Mesendoderm (in vitro differentiated cells): Measurements from ENCODE around the gene DAPK1.

ENCODE experiments used
- DNase-seq: peaks from one replicate; pipeline ENCODE4 v3.0.0; 2013
- H2AK5ac ChIP-seq: 2 replicates; pipeline ENCODE4 v1.6.1; 2013; ENCODE audit warnings: low read length, inconsistent platforms
- H2BK120ac ChIP-seq: 2 replicates; pipeline ENCODE4 v1.6.1; 2013; ENCODE audit warnings: low read depth, mild to moderate bottlenecking, low read length, moderate library complexity, mixed read lengths
- H2BK15ac ChIP-seq: replicated peaks from 2 replicates; pipeline ENCODE4 v1.6.1; 2013; ENCODE audit warnings: low read depth, mild to moderate bottlenecking, moderate library complexity
- H2BK5ac ChIP-seq: 2 replicates; pipeline ENCODE4 v1.6.1; 2013; ENCODE audit warnings: low read length, inconsistent platforms
- H3K18ac ChIP-seq: 2 replicates; pipeline ENCODE4 v1.6.1; 2013; ENCODE audit warnings: mild to moderate bottlenecking, low read length, mixed read lengths
- H3K23ac ChIP-seq: one replicate; pipeline ENCODE4 v1.6.1; 2013; ENCODE audit warnings: low read length
- H3K27ac ChIP-seq: 2 replicates; pipeline ENCODE4 v1.5.1; 2013; ENCODE audit warnings: low read depth, mild to moderate bottlenecking, inconsistent platforms, low read length, moderate library complexity
- H3K27me3 ChIP-seq: 2 replicates; pipeline ENCODE4 v1.6.1; 2013; ENCODE audit warnings: low read length, control low read depth, mild to moderate bottlenecking, inconsistent platforms; ENCODE audit not compliant: insufficient read depth, poor library complexity
- H3K36me3 ChIP-seq: 2 replicates; pipeline ENCODE4 v1.6.1; 2013; ENCODE audit warnings: low read length, inconsistent platforms; ENCODE audit not compliant: control insufficient read depth, insufficient read depth
- H3K4ac ChIP-seq: one replicate; pipeline ENCODE4 v1.6.1; 2013; ENCODE audit warnings: low read depth, mild to moderate bottlenecking, low read length, moderate library complexity
- H3K4me1 ChIP-seq: 2 replicates; pipeline ENCODE4 v1.6.1; 2013; ENCODE audit warnings: low read depth, low read length, inconsistent platforms; ENCODE audit not compliant: control insufficient read depth
- H3K4me2 ChIP-seq: 2 replicates; pipeline ENCODE4 v1.6.1; 2013; ENCODE audit warnings: low read length
- H3K4me3 ChIP-seq: 2 replicates; pipeline ENCODE4 v1.5.1; 2013; ENCODE audit warnings: mild to moderate bottlenecking, low read length
- H3K56ac ChIP-seq: one replicate; pipeline ENCODE4 v1.6.1; 2013; ENCODE audit warnings: low read length
- H3K79me1 ChIP-seq: 2 replicates; pipeline ENCODE4 v1.6.1; 2013; ENCODE audit warnings: low read length, inconsistent platforms
- H3K79me2 ChIP-seq: 2 replicates; pipeline ENCODE4 v1.6.1; 2013; ENCODE audit warnings: mild to moderate bottlenecking, low read length; ENCODE audit not compliant: control insufficient read depth, insufficient read depth
- H3K9ac ChIP-seq: 2 replicates; pipeline ENCODE4 v1.6.1; 2013; ENCODE audit warnings: low read length, inconsistent platforms
- H4K5ac ChIP-seq: one replicate; pipeline ENCODE4 v1.6.1; 2013; ENCODE audit warnings: low read length
- H4K8ac ChIP-seq: one replicate; pipeline ENCODE4 v1.6.1; 2013; ENCODE audit warnings: low read depth, mild to moderate bottlenecking, control low read depth, low read length, moderate library complexity
- WGBS: extraction: QIAGEN DNeasy Blood & Tissue Kit; methylation state at CpG from one replicate; pipeline ENCODE4 v1.1.7; 2013; ENCODE audit warnings: low lambda C conversion rate, missing lambda C conversion rate; ENCODE audit not compliant: insufficient coverage; ENCODE audit errors: extremely low coverage; 5-methylcytosine and 5-hydroxymethylcytosine counted together

The DAPK1 gene

GRCh38 chr9:87663556-87663955, 165.9 kb downstream of the DAPK1 start:
- Histone ChIP-seq H4K8ac (no peak overlapping the region), H3K23ac (no peak overlapping the region)

GRCh38 chr9:87664153-87665060, 166.7 kb downstream of the DAPK1 start:
- no peak overlapping the region for H2BK5ac ChIP-seq
- H3K4me1 ChIP-seq = no peaks in the 10 kb centered on the region
- no peak overlapping the region for H3K23ac ChIP-seq
- H2BK120ac ChIP-seq = no peak overlapping the region
- H2BK15ac ChIP-seq = no peak overlapping the region
- peaks cover 2% of the 10 kb centered on the region for H3K79me1 ChIP-seq
- H3K27me3 ChIP-seq = no peaks in the 10 kb centered on the region
- H4K8ac ChIP-seq = no peak overlapping the region
- H3K4me2 ChIP-seq = no peak overlapping the region
- H3K79me2 ChIP-seq = no peaks in the 10 kb centered on the region
- H3K18ac ChIP-seq = no peak overlapping the region
- H4K5ac ChIP-seq = no peak overlapping the region
- no peak overlapping the region for H3K27ac ChIP-seq
- no peak overlapping the region for H3K4ac ChIP-seq
- no CpG with 5 or more reads among the region's 19 CpGs for WGBS
- no peak for DNase-seq
- peaks cover 19% of the 10 kb centered on the region for H3K36me3 ChIP-seq
- H3K56ac ChIP-seq = no peak overlapping the region
- no peak overlapping the region for H3K9ac ChIP-seq
- no peak overlapping the region for H3K4me3 ChIP-seq
- H2AK5ac ChIP-seq = no peak overlapping the region

More at GRCh38 chr9:87663556-87663955, 165.9 kb downstream of the DAPK1 start:
- Histone ChIP-seq H3K4me3 (no peak overlapping the region), H3K36me3 (peaks cover 17% of the 10 kb centered on the region), H3K4me1 (no peaks in the 10 kb centered on the region), H3K18ac (no peak overlapping the region), H2AK5ac (no peak overlapping the region), H3K9ac (no peak overlapping the region), H3K4me2 (no peak overlapping the region), H2BK5ac (no peak overlapping the region), H3K27me3 (no peaks in the 10 kb centered on the region), H3K79me1 (peaks cover 2% of the 10 kb centered on the region), H4K5ac (no peak overlapping the region), H3K79me2 (no peaks in the 10 kb centered on the region), H2BK120ac (no peak overlapping the region), H2BK15ac (no peak overlapping the region), H3K27ac (no peak overlapping the region), H3K56ac (no peak overlapping the region), H3K4ac (no peak overlapping the region)
- no CpG with 5 or more reads among the region's 6 CpGs for WGBS
- no peak for DNase-seq

GRCh38 chr9:87665505-87665904, 167.8 kb downstream of the DAPK1 start:
- DNase-seq = no peak
- H2BK5ac ChIP-seq = no peak overlapping the region
- H4K5ac ChIP-seq = no peak overlapping the region
- peaks cover 2% of the 10 kb centered on the region for H3K79me1 ChIP-seq
- H3K4me1 ChIP-seq = no peaks in the 10 kb centered on the region
- no peak overlapping the region for H2BK15ac ChIP-seq
- no peak overlapping the region for H3K4ac ChIP-seq
- H3K27me3 ChIP-seq = no peaks in the 10 kb centered on the region
- peaks cover 19% of the 10 kb centered on the region for H3K36me3 ChIP-seq
- H3K23ac ChIP-seq = no peak overlapping the region
- H3K18ac ChIP-seq = no peak overlapping the region
- H3K9ac ChIP-seq = no peak overlapping the region
- no peak overlapping the region for H2BK120ac ChIP-seq
- H3K79me2 ChIP-seq = no peaks in the 10 kb centered on the region
- no peak overlapping the region for H3K56ac ChIP-seq
- H3K4me2 ChIP-seq = no peak overlapping the region
- H2AK5ac ChIP-seq = no peak overlapping the region
- no peak overlapping the region for H3K4me3 ChIP-seq
- no peak overlapping the region for H4K8ac ChIP-seq
- WGBS = no CpG with 5 or more reads among the region's 6 CpGs
- H3K27ac ChIP-seq = no peak overlapping the region

- H3K23ac ChIP-seq = no peak overlapping the region
- H3K79me1 ChIP-seq = peaks cover 2% of the 10 kb centered on the region
- peak; percentile 87 for DNase-seq
- H3K4me1 ChIP-seq = no peaks in the 10 kb centered on the region
- no peaks in the 10 kb centered on the region for H3K27me3 ChIP-seq
- no peak overlapping the region for H2BK15ac ChIP-seq
- H3K18ac ChIP-seq = no peak overlapping the region
- H3K79me2 ChIP-seq = no peaks in the 10 kb centered on the region
- no CpG with 5 or more reads among the region's 3 CpGs for WGBS
- H3K36me3 ChIP-seq = peaks cover 19% of the 10 kb centered on the region
- no peak overlapping the region for H3K4me2 ChIP-seq
- H3K4me3 ChIP-seq = no peak overlapping the region
- H2BK5ac ChIP-seq = no peak overlapping the region
- H2AK5ac ChIP-seq = no peak overlapping the region
- H2BK120ac ChIP-seq = no peak overlapping the region
- H3K9ac ChIP-seq = no peak overlapping the region
- H3K56ac ChIP-seq = no peak overlapping the region
- H4K5ac ChIP-seq = no peak overlapping the region
- no peak overlapping the region for H4K8ac ChIP-seq
- H3K4ac ChIP-seq = no peak overlapping the region
- no peak overlapping the region for H3K27ac ChIP-seq
Measured at GRCh38 chr9:87667164-87667738, 169.6 kb downstream of the DAPK1 start.

- DNase-seq = no peak
- no peak overlapping the region for H2BK15ac ChIP-seq
- H3K36me3 ChIP-seq = peaks cover 19% of the 10 kb centered on the region
- H2BK120ac ChIP-seq = no peak overlapping the region
- no peak overlapping the region for H3K4ac ChIP-seq
- no peak overlapping the region for H4K8ac ChIP-seq
- WGBS = no CpG with 5 or more reads among the region's 8 CpGs
- H2AK5ac ChIP-seq = no peak overlapping the region
- no peak overlapping the region for H3K9ac ChIP-seq
- no peaks in the 10 kb centered on the region for H3K27me3 ChIP-seq
- H3K4me1 ChIP-seq = no peaks in the 10 kb centered on the region
- no peak overlapping the region for H3K4me3 ChIP-seq
- H3K79me2 ChIP-seq = no peaks in the 10 kb centered on the region
- no peak overlapping the region for H3K27ac ChIP-seq
- no peak overlapping the region for H3K56ac ChIP-seq
- no peak overlapping the region for H3K23ac ChIP-seq
- H2BK5ac ChIP-seq = no peak overlapping the region
- no peak overlapping the region for H3K18ac ChIP-seq
- H3K4me2 ChIP-seq = no peak overlapping the region
- no peak overlapping the region for H4K5ac ChIP-seq
- peaks cover 2% of the 10 kb centered on the region for H3K79me1 ChIP-seq
Measured at GRCh38 chr9:87668222-87668621, 170.6 kb downstream of the DAPK1 start.
